GM12878 (cell line): ENCODE data around the gene MAN1A1. TPM values are rescaled to one million over a fixed set of nuclear protein-coding genes. Genes with fewer than 3 reads are reported as not detected.

Experiments
- HDGF ChIP-seq: fragments of 450-650 bp; IDR thresholded peaks from 2 replicates; pipeline ENCODE4 v1.6.1; 2016; ENCODE audit warnings: antibody characterized with exemption
- IKZF1 ChIP-seq: fragments of 450-650 bp; conservative IDR thresholded peaks from 2 replicates; pipeline ENCODE4 v1.6.1; 2017; ENCODE audit warnings: antibody characterized with exemption, mild to moderate bottlenecking
- MLLT1 ChIP-seq: fragments of 450-650 bp; IDR thresholded peaks from 2 replicates; pipeline ENCODE4 v1.6.1; 2016; ENCODE audit warnings: mild to moderate bottlenecking
- MXI1 ChIP-seq: fragments of 150-350 bp; IDR thresholded peaks from 2 replicates; pipeline ENCODE4 v1.6.1; 2011; ENCODE audit warnings: low read depth, mild to moderate bottlenecking, inconsistent platforms, low read length, improper control_type of control experiment
- NR2C1 ChIP-seq: fragments of 450-650 bp; IDR thresholded peaks from 2 replicates; pipeline ENCODE4 v1.6.1; 2017; ENCODE audit warnings: antibody characterized with exemption, mild to moderate bottlenecking, moderate library complexity
- PRDM15 ChIP-seq: fragments of 450-650 bp; formaldehyde crosslinking; IDR thresholded peaks from 2 replicates; pipeline ENCODE4 v1.4.0; 2020; ENCODE audit warnings: mild to moderate bottlenecking, moderate library complexity
- SMARCA5 ChIP-seq: fragments of 450-650 bp; IDR thresholded peaks from 2 replicates; pipeline ENCODE4 v1.6.1; 2017; ENCODE audit warnings: mild to moderate bottlenecking
- SPI1 ChIP-seq: IDR thresholded peaks from 2 replicates; pipeline ENCODE4 v1.6.1; 2011; ENCODE audit warnings: low read depth, mild to moderate bottlenecking, low read length, moderate library complexity, borderline replicate concordance; ENCODE audit not compliant: insufficient read depth
- TCF3 ChIP-seq: IDR thresholded peaks from 2 replicates; pipeline ENCODE4 v1.6.1; 2012; ENCODE audit warnings: low read depth, mild to moderate bottlenecking, low read length, borderline replicate concordance; ENCODE audit not compliant: insufficient read depth
- YY1 ChIP-seq: IDR thresholded peaks from 2 replicates; pipeline ENCODE4 v1.6.1; 2011; ENCODE audit warnings: low read depth, mild to moderate bottlenecking, low read length
- ZNF207 ChIP-seq: fragments of 450-650 bp; IDR thresholded peaks from 2 replicates; pipeline ENCODE4 v1.6.1; 2014; ENCODE audit warnings: antibody characterized with exemption, mild to moderate bottlenecking, borderline replicate concordance
- polyA plus RNA-seq, 11 experiments: library from polyadenylated mRNA; depleted of rRNA in 4 of 11; unstranded in 6 of 11; stranded (reverse) in 5 of 11; fragments of >200 nt; fragmentation: Nextera tagmentation in 4 of 11; fragmentation: Illumina TruSeq in 1 of 11; extraction: Ambion mirVana in 4 of 11; extraction: Trizol in 1 of 11; gene quantifications; 1 replicate in 1 of 11; 2 replicates in 10 of 11; pipeline versions ENCODE4 v1.2.1 to v1.2.3, GENCODE V29; 2011 to 2016; ENCODE audit warnings: inconsistent platforms in 2 of 11, missing spikeins in 2 of 11, low read depth in 1 of 11
- total RNA-seq, 4 experiments: library from RNA; depleted of rRNA in 3 of 4; stranded (reverse); fragments of >200 nt in 3 of 4; fragmentation: Illumina TruSeq in 1 of 4; extraction: Trizol in 1 of 4; gene quantifications; 2 replicates each; pipeline versions ENCODE4 v1.2.1 to v1.2.3, GENCODE V29; 2013 to 2021
- TF ChIP-seq, protein P1 (sequence below): fragments of 450-650 bp; IDR thresholded peaks from 2 replicates; pipeline ENCODE4 v1.6.1; 2017; ENCODE audit warnings: antibody characterized with exemption, mild to moderate bottlenecking, moderate library complexity
- TF ChIP-seq, protein P2 (sequence below): fragments of 450-650 bp; IDR thresholded peaks from 2 replicates; pipeline ENCODE4 v1.6.1; 2017; ENCODE audit warnings: mild to moderate bottlenecking, low read depth, inconsistent platforms; ENCODE audit not compliant: poor library complexity, severe bottlenecking
- TF ChIP-seq, protein P3 (sequence below): fragments of 450-650 bp; formaldehyde crosslinking; IDR thresholded peaks from 2 replicates; pipeline ENCODE4 v1.4.0; 2022; ENCODE audit warnings: mild to moderate bottlenecking, moderate library complexity

MAN1A1 gene
- total and polyA plus RNA-seq, 10 of the 15 experiments (the other 5 are each of a cell fraction or from before 2014, with no cell fraction given), result 5.4 to 28.1 (median 19.5) TPM

- TF ChIP-seq, protein P1, sequence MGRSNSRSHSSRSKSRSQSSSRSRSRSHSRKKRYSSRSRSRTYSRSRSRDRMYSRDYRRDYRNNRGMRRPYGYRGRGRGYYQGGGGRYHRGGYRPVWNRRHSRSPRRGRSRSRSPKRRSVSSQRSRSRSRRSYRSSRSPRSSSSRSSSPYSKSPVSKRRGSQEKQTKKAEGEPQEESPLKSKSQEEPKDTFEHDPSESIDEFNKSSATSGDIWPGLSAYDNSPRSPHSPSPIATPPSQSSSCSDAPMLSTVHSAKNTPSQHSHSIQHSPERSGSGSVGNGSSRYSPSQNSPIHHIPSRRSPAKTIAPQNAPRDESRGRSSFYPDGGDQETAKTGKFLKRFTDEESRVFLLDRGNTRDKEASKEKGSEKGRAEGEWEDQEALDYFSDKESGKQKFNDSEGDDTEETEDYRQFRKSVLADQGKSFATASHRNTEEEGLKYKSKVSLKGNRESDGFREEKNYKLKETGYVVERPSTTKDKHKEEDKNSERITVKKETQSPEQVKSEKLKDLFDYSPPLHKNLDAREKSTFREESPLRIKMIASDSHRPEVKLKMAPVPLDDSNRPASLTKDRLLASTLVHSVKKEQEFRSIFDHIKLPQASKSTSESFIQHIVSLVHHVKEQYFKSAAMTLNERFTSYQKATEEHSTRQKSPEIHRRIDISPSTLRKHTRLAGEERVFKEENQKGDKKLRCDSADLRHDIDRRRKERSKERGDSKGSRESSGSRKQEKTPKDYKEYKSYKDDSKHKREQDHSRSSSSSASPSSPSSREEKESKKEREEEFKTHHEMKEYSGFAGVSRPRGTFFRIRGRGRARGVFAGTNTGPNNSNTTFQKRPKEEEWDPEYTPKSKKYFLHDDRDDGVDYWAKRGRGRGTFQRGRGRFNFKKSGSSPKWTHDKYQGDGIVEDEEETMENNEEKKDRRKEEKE, result no peak
- no peak for TF ChIP-seq PRDM15 (CRISPR knock-in tag)
- 0 out of 2 replicates have a peak, but pooled peaks have one; percentile 46 for TF ChIP-seq SMARCA5
- 0 out of 2 replicates have a peak, but pooled peaks have one; percentile 23 for TF ChIP-seq HDGF
- TF ChIP-seq MLLT1, result peak; percentile 47; the same call in 1 of the 2 replicates
- no peak for TF ChIP-seq ZNF207
- TF ChIP-seq NR2C1, result 0 out of 2 replicates have a peak, but pooled peaks have one; percentile 19
- TF ChIP-seq, protein P2, sequence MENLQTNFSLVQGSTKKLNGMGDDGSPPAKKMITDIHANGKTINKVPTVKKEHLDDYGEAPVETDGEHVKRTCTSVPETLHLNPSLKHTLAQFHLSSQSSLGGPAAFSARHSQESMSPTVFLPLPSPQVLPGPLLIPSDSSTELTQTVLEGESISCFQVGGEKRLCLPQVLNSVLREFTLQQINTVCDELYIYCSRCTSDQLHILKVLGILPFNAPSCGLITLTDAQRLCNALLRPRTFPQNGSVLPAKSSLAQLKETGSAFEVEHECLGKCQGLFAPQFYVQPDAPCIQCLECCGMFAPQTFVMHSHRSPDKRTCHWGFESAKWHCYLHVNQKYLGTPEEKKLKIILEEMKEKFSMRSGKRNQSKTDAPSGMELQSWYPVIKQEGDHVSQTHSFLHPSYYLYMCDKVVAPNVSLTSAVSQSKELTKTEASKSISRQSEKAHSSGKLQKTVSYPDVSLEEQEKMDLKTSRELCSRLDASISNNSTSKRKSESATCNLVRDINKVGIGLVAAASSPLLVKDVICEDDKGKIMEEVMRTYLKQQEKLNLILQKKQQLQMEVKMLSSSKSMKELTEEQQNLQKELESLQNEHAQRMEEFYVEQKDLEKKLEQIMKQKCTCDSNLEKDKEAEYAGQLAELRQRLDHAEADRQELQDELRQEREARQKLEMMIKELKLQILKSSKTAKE, result no peak
- TF ChIP-seq SPI1, result no peak
- 0 out of 2 replicates have a peak, but pooled peaks have one; percentile 19 for TF ChIP-seq YY1
- TF ChIP-seq TCF3, result 0 out of 2 replicates have a peak, but pooled peaks have one; percentile 45
- peak; percentile 26; the same call in 1 of the 2 replicates for TF ChIP-seq MXI1
- TF ChIP-seq, protein P3, sequence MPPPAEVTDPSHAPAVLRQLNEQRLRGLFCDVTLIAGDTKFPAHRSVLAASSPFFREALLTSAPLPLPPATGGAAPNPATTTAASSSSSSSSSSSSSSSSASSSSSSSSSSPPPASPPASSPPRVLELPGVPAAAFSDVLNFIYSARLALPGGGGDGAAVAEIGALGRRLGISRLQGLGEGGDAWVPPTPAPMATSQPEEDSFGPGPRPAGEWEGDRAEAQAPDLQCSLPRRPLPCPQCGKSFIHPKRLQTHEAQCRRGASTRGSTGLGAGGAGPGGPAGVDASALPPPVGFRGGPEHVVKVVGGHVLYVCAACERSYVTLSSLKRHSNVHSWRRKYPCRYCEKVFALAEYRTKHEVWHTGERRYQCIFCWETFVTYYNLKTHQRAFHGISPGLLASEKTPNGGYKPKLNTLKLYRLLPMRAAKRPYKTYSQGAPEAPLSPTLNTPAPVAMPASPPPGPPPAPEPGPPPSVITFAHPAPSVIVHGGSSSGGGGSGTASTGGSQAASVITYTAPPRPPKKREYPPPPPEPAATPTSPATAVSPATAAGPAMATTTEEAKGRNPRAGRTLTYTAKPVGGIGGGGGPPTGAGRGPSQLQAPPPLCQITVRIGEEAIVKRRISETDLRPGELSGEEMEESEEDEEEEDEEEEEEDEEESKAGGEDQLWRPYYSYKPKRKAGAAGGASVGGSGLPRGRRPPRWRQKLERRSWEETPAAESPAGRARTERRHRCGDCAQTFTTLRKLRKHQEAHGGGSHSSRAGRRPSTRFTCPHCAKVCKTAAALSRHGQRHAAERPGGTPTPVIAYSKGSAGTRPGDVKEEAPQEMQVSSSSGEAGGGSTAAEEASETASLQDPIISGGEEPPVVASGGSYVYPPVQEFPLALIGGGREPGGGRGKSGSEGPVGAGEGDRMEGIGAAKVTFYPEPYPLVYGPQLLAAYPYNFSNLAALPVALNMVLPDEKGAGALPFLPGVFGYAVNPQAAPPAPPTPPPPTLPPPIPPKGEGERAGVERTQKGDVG (CRISPR knock-in tag), result no peak
- TF ChIP-seq IKZF1, result peak; percentile 51
These were observed at the start of gene MAN1A1 (continued) for GRCh38 chr6:119349361-119350201.
